ENCODE data around the gene ACSM2A.
"Not testable (repeated sequence)": the region's sequence is repeated elsewhere in the genome, so short reads cannot be mapped to it uniquely, and the experiment has no call there.

The ACSM2A gene

DNA sequence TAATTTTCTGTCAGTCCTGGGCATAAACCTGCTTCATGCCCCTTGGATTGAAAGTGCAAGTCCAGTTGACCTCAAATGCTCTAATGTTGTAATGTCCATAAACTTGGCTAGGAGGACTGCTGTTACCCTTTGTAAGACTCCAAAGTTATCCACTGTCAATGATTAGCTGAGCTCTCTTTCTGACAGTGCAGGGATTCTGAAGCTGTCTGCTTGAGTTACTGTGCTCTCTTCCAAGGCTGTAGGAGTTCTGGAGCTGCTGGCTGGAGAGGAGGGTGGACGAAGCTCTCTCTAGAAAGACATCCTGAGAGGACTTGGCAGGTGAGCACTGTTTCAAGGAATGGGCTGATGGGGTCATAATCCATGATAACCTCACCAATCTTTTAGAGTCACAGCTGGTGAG is at the start of gene ACSM2A:
TSS of gene ACSM2A (plus strand) at position 158 of the 400 bp plus-strand sequence. CDS start 8,594 bp downstream, outside the sequence.
- DNase-seq, result not testable (repeated sequence)

DNA sequence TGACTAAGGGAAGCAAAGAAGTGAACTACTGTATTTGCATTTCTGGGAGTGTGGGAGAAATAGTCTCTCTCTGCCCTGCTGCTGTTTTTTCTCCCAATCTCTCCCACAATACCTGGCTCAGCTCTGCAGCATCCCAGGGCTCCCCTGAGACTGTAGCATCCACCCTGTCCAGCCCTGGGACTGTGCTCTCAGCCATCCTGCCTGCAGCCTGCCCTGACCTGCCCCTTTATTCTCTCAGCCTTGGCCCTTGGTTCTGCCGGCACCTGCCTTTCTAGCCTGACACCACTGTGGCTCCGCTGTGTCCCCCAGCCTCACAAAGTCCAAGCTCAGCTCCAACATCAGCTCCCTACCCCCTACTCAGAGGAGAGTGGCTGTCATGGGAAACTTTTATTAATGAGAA is 48.7 kb upstream of the ACSM2A start:
- no peak for DNase-seq

- DNase-seq, result no peak
Observed at GRCh38 chr16:20404637-20405036, 46.7 kb upstream of the ACSM2A start, which contains the start of gene PDILT. Gene PDILT, minus strand, starts transcription at chr16:20404737. Its CDS starts 5,437 bp downstream, at chr16:20399300.

DNA sequence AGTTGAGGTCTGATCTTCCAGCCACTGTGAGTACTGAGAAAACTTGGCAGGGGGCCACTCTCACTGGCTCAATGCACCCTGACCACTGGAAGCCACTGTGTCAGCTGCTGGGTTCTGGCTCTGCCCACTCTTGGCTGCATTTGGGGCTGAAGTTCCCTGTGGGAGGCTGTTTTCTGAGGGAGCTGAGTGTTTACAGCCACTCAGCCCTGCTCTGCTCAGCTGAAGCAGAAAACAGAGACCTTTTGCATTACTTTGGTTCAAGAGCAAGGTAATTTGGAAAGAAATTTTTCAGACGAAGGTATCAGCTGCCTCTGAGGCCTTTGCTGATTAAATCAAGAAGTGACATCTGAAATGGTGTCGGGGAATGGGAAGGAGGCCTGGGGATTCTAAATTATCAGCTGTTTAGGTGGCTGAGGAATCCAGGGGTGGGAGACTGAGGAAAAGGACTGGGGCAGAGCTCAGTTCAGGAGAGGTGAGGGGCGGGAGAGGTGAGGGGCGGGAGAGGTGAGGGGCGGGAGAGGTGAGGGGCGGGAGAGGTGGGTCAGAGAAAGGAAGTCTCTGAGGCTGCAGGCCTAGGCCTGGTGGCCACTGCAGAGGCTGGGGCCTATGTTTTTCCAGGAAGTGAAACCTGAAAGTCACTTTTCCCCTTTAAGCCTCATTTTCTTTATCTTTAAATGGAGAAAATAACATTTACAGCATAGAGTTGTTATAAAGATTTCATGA is 41.8 kb upstream of the ACSM2A start, which contains the start of gene ACSM5:
TSS of gene ACSM5 (plus strand) at position 137 of the 723 bp plus-strand sequence. CDS start 1,951 bp downstream, outside the sequence.
- no peak for DNase-seq

- DNase-seq, result no peak
Observed at GRCh38 chr16:20410121-20410723, 41.1 kb upstream of the ACSM2A start.

DNA sequence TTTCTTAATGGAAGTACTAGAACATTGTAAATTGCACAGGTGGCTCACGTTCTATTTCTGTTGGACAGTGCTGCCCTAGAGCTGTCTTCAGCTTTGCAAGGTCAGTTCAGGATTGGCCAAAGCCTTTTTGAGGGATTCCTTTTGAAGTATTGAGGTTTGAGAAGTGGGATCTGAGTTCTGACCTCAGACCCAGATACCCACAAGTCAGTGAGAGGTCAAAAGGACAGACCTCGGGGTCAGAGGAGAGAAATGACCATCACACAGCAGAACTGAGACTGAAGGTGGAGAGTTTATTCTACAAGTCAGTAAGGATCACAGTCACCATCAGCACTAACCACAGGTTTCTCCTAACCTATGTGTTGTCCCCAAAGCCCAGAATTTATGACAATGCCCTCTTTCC is 40.3 kb upstream of the ACSM2A start:
- DNase-seq, result no peak

- no peak for DNase-seq
Observed at GRCh38 chr16:20415541-20415940, 35.8 kb upstream of the ACSM2A start.

GRCh38 chr16:20419093-20419492 is 32.2 kb upstream of the ACSM2A start:
- DNase-seq, result not testable (repeated sequence)

GRCh38 chr16:20421748-20422147 is 29.6 kb upstream of the ACSM2A start:
- not testable (repeated sequence) for DNase-seq

GRCh38 chr16:20423772-20424128 is 27.6 kb upstream of the ACSM2A start:
- DNase-seq, result not testable (repeated sequence)

- DNase-seq, result no peak
Observed at GRCh38 chr16:20424129-20424866, 27.0 kb upstream of the ACSM2A start.

- DNase-seq, result not testable (repeated sequence)
Observed at GRCh38 chr16:20427401-20427797, 23.9 kb upstream of the ACSM2A start.

DNA sequence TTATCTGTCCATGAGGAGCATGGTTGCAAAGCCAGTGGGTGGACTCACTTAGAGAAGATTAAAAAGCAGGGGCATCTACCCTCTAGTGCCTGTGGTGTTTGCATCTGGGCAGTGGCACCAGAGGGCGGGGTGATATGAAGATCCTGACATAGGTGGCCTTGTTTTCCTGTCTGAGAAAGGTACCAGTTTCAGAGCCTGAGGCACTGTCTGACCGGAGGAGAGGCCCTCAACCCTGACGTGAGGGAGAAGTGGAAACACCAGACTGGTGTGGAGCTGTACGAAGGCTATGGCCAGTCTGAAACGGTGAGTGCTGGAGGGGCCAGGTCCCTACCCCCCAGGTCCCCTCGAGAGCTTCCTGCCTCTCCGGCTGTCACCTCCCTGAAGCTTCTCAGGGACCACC is 21.8 kb upstream of the ACSM2A start:
- DNase-seq, result not testable (repeated sequence)

GRCh38 chr16:20430480-20430879 is 20.8 kb upstream of the ACSM2A start:
- DNase-seq, result not testable (repeated sequence)

GRCh38 chr16:20430948-20431347 is 20.4 kb upstream of the ACSM2A start:
- no peak for DNase-seq

DNA sequence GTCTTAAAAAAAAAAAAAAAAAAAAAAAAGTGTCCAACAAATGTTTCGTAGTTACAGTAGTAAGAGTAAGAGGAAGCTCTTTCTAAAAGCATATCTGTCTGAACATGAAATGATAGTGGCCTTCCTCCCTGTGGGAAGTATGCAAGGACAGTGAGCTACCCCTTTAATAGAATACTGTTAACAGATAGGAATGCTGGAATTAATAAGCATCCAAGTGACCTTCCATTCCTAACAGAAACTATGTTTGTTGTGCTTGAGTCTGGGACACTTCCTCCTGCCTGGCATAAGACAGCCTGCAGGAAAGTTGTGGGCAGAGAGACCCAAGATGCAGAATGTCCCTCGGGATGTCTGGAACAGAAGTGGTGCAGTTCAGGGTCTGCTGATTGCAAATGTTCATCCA is 12.4 kb upstream of the ACSM2A start:
- DNase-seq, result not testable (repeated sequence)

GRCh38 chr16:20439820-20440231 is 11.5 kb upstream of the ACSM2A start:
- not testable (repeated sequence) for DNase-seq

- DNase-seq, result not testable (repeated sequence)
Observed at GRCh38 chr16:20440731-20441130, 10.6 kb upstream of the ACSM2A start.

- no peak for DNase-seq
Observed at GRCh38 chr16:20441191-20441590, 10.1 kb upstream of the ACSM2A start.

GRCh38 chr16:20441859-20442258 is 9.5 kb upstream of the ACSM2A start:
- DNase-seq, result not testable (repeated sequence)

GRCh38 chr16:20446652-20447393 is 4.5 kb upstream of the ACSM2A start:
- not testable (repeated sequence) for DNase-seq

DNA sequence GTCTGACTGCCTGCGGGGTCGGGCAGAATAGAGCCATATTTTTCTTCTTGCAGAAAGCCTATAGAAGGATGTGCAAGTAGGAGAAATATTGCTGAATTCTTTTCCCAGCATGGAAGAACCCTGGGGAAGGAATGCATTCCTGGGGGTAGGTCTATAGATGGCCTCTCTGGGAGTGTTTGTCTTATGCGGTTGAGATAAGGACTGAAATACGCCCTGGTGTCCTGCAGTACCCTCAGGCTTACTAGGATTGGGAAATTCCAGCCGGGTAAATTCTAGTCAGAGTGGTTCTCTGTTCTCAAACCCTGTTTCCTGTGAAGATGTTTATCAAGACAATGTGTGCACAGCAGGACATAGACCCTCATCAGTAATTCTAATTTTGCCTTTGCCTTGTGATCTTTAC is 2.3 kb downstream of the ACSM2A start:
- not testable (repeated sequence) for DNase-seq

DNA sequence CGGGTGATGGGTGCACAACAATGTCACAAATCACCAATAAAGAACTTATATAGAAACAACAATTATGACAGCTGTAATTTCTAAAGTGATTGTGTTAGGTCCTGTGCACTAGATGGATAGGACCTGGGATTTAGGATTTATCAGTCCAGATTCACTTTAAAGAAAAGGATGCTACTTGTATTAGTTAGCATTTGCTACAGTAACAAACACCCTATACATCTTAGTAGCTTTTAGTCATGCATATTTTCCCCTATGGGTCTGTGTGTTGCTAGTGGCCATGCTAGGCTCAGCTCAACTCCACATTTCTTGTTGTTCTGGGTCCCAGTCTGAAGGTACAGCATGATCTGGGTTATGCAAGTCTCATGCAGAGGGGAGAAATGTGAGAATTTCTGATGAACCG is 7.9 kb downstream of the ACSM2A start:
- DNase-seq, result not testable (repeated sequence)
